CD4-positive, CD25-positive, alpha-beta regulatory T cell (primary cell): ENCODE results near the gene TTC24. TPM values are rescaled to one million over a fixed set of nuclear protein-coding genes. Genes with fewer than 3 reads are reported as not detected.
A peak's percentile ranks its signal among the peaks of the same experiment; 100 is the strongest.
"Not testable (repeated sequence)": the region's sequence is repeated elsewhere in the genome, so short reads cannot be mapped to it uniquely, and the experiment has no call there.

ENCODE experiments used
- ATAC-seq, 2 donors: fragments of 150-1000 bp; cut with Tn5 transposase; one replicate each; pipeline ENCODE4 v1.10.0; 2021; ENCODE audit warnings: low read depth in 2 of 2, moderate number of reproducible peaks in 2 of 2, moderate library complexity in 1 of 2
- DNase-seq, 3 donors: peaks; one replicate each; pipeline versions ENCODE4 v3.0.0 to v3.0.0-alpha.2; 2012 to 2022; ENCODE audit warnings: mixed read lengths in 1 of 3
- H3K27ac ChIP-seq: one replicate; pipeline ENCODE4 v1.7.0; 2013; ENCODE audit warnings: mild to moderate bottlenecking, low read length; ENCODE audit not compliant: insufficient read depth, poor library complexity, severe bottlenecking
- H3K27me3 ChIP-seq: one replicate; pipeline ENCODE4 v1.7.0; 2013; ENCODE audit warnings: low read length; ENCODE audit not compliant: control insufficient read depth, insufficient read depth
- H3K36me3 ChIP-seq: one replicate; pipeline ENCODE4 v1.7.0; 2013; ENCODE audit warnings: mild to moderate bottlenecking, low read length, moderate library complexity; ENCODE audit not compliant: control insufficient read depth, insufficient read depth
- H3K4me1 ChIP-seq: 2 replicates; pipeline ENCODE4 v1.7.0; 2013; ENCODE audit warnings: mild to moderate bottlenecking, low read length; ENCODE audit not compliant: insufficient read depth, control insufficient read depth, poor library complexity, severe bottlenecking
- H3K4me3 ChIP-seq: one replicate; pipeline ENCODE4 v1.7.0; 2013; ENCODE audit warnings: low read depth, mild to moderate bottlenecking, low read length, moderate library complexity
- H3K9me3 ChIP-seq, 2 experiments: 1 replicate in 1 of 2; 2 replicates in 1 of 2; pipeline ENCODE4 v1.7.0; 2013; ENCODE audit warnings: low read length in 2 of 2, mild to moderate bottlenecking in 1 of 2, moderate library complexity in 1 of 2; ENCODE audit not compliant: control insufficient read depth in 2 of 2
- H3K27ac Mint-ChIP-seq, 3 donors: one replicate each; pipeline ENCODE4 v1.8.0; 2020 to 2022; ENCODE audit warnings: mild to moderate bottlenecking in 3 of 3, mixed read lengths in 3 of 3, moderate library complexity in 2 of 3
- H3K27me3 Mint-ChIP-seq: one replicate; pipeline ENCODE4 v1.8.0; 2022; ENCODE audit warnings: mild to moderate bottlenecking, mixed read lengths
- H3K36me3 Mint-ChIP-seq: one replicate; pipeline ENCODE4 v1.8.0; 2020; ENCODE audit warnings: mixed read lengths
- H3K4me1 Mint-ChIP-seq, 4 donors: one replicate each; pipeline ENCODE4 v1.8.0; 2020 to 2022; ENCODE audit warnings: mixed read lengths in 4 of 4, mild to moderate bottlenecking in 1 of 4
- H3K4me3 Mint-ChIP-seq, 4 donors: one replicate each; pipeline ENCODE4 v1.8.0; 2020 to 2022; ENCODE audit warnings: mild to moderate bottlenecking in 4 of 4, mixed read lengths in 4 of 4, moderate library complexity in 3 of 4
- H3K9me3 Mint-ChIP-seq, 7 donors: one replicate each; pipeline ENCODE4 v1.8.0; 2020 to 2022; ENCODE audit warnings: mixed read lengths in 7 of 7, mild to moderate bottlenecking in 3 of 7, moderate library complexity in 2 of 7
- polyA plus RNA-seq, 4 donors: library from polyadenylated mRNA; unstranded; fragments of 300-500 nt; fragmentation: Illumina TruSeq; gene quantifications; one replicate each; pipeline ENCODE4 v1.2.3, GENCODE V29; 2021
- total RNA-seq: library from RNA; stranded (reverse); gene quantifications from one replicate; pipeline ENCODE4 v1.2.3, GENCODE V29; 2022

Gene TTC24
- total and polyA plus RNA-seq, 5 donors from 2014 or later: 0.34 to 2.3 (median 0.50) TPM; not detected in 1

- H3K27ac Mint-ChIP-seq: peak overlapping the region in 1 of 3 donors; percentile 2
- no peak overlapping the region for H3K4me3 ChIP-seq
- H3K27me3 Mint-ChIP-seq: peaks cover 66% of the 10 kb centered on the region
- DNase-seq (peak; percentile 50 to 62 (median 58)), ATAC-seq (peak; percentile 60 to 68)
- H3K4me3 Mint-ChIP-seq: peak overlapping the region; percentile 70 to 90 (median 84)
- H3K4me1 ChIP-seq: peaks cover 20% of the 10 kb centered on the region
- H3K36me3 ChIP-seq: no peaks in the 10 kb centered on the region
- no peak overlapping the region for H3K27ac ChIP-seq
- H3K9me3 ChIP-seq: no peaks in the 10 kb centered on the region
- H3K4me1 Mint-ChIP-seq: peaks cover 3 to 20% (median 6%) of the 10 kb centered on the region in 4 donors
- no peaks in the 10 kb centered on the region for H3K36me3 Mint-ChIP-seq
- peaks cover 20% of the 10 kb centered on the region for H3K27me3 ChIP-seq
- H3K9me3 Mint-ChIP-seq: no peaks in the 10 kb centered on the region
Observed at GRCh38 chr1:156625436-156626078, 46.0 kb downstream of the TTC24 start.

GRCh38 chr1:156626079-156626438, 46.5 kb downstream of the TTC24 start:
- H3K27me3 Mint-ChIP-seq: peaks cover 66% of the 10 kb centered on the region

GRCh38 chr1:156627313-156627880, 47.9 kb downstream of the TTC24 start:
- H3K27ac Mint-ChIP-seq: no peak overlapping the region
- Histone ChIP-seq H3K27ac (no peak overlapping the region), H3K27me3 (peaks cover 25% of the 10 kb centered on the region), H3K36me3 (no peaks in the 10 kb centered on the region), H3K4me1 (peaks cover 20% of the 10 kb centered on the region), H3K9me3 (no peaks in the 10 kb centered on the region), H3K4me3 (no peak overlapping the region)
- H3K9me3 Mint-ChIP-seq: peaks cover 0 to 2% (median 0%) of the 10 kb centered on the region in 7 donors
- ATAC-seq (no peak), DNase-seq (peak in 2 of 3 donors; percentile 30 to 44)
- peaks cover 67% of the 10 kb centered on the region for H3K27me3 Mint-ChIP-seq
- H3K36me3 Mint-ChIP-seq: no peaks in the 10 kb centered on the region
- H3K4me1 Mint-ChIP-seq: peaks cover 3 to 17% (median 6%) of the 10 kb centered on the region in 4 donors
- H3K4me3 Mint-ChIP-seq: no peak overlapping the region

More at GRCh38 chr1:156626079-156626438, 46.5 kb downstream of the TTC24 start:
- DNase-seq (no peak), ATAC-seq (no peak)
- peaks cover 20% of the 10 kb centered on the region for H3K4me1 ChIP-seq
- Mint-ChIP-seq H3K4me1 (peaks cover 3 to 20% (median 6%) of the 10 kb centered on the region in 4 donors), H3K9me3 (peaks cover 0 to 2% (median 0%) of the 10 kb centered on the region in 7 donors), H3K4me3 (peak overlapping the region; percentile 70 to 90 (median 84)), H3K27ac (no peak overlapping the region), H3K36me3 (no peaks in the 10 kb centered on the region)
- H3K9me3 ChIP-seq: no peaks in the 10 kb centered on the region
- peaks cover 22% of the 10 kb centered on the region for H3K27me3 ChIP-seq
- no peak overlapping the region for H3K27ac ChIP-seq
- H3K36me3 ChIP-seq: no peaks in the 10 kb centered on the region
- H3K4me3 ChIP-seq: no peak overlapping the region

GRCh38 chr1:156629823-156630449, 50.4 kb downstream of the TTC24 start:
- Mint-ChIP-seq H3K27ac (no peak overlapping the region), H3K4me1 (peaks cover 3 to 9% (median 6%) of the 10 kb centered on the region in 4 donors), H3K27me3 (peaks cover 79% of the 10 kb centered on the region), H3K9me3 (peaks cover 0 to 2% (median 0%) of the 10 kb centered on the region in 7 donors), H3K4me3 (no peak overlapping the region), H3K36me3 (no peaks in the 10 kb centered on the region)
- peaks cover 9% of the 10 kb centered on the region for H3K4me1 ChIP-seq
- peaks cover 21% of the 10 kb centered on the region for H3K27me3 ChIP-seq
- ATAC-seq (no peak), DNase-seq (no peak)
- H3K9me3 ChIP-seq: no peaks in the 10 kb centered on the region
- H3K4me3 ChIP-seq: no peak overlapping the region
- no peaks in the 10 kb centered on the region for H3K36me3 ChIP-seq
- H3K27ac ChIP-seq: no peak overlapping the region

- H3K27me3 Mint-ChIP-seq: peaks cover 84% of the 10 kb centered on the region
- not testable (repeated sequence) for H3K27ac ChIP-seq, H3K4me3 ChIP-seq, ATAC-seq, DNase-seq, H3K4me3 Mint-ChIP-seq, H3K4me1 Mint-ChIP-seq, H3K9me3 Mint-ChIP-seq, H3K4me1 ChIP-seq, H3K9me3 ChIP-seq, H3K36me3 ChIP-seq, H3K36me3 Mint-ChIP-seq, H3K27ac Mint-ChIP-seq
- H3K27me3 ChIP-seq: peaks cover 20% of the 10 kb centered on the region
Observed at GRCh38 chr1:156631152-156631551, 51.6 kb downstream of the TTC24 start.

- H3K27me3 Mint-ChIP-seq: peaks cover 84% of the 10 kb centered on the region
- H3K4me1 Mint-ChIP-seq: no peaks in the 10 kb centered on the region
- no peak for DNase-seq
- H3K36me3 Mint-ChIP-seq: no peaks in the 10 kb centered on the region
- no peaks in the 10 kb centered on the region for H3K4me1 ChIP-seq
- no peak overlapping the region for H3K27ac Mint-ChIP-seq
- H3K27ac ChIP-seq: no peak overlapping the region
- no peak overlapping the region for H3K4me3 ChIP-seq
- H3K4me3 Mint-ChIP-seq: no peak overlapping the region
- ATAC-seq: no peak
- peaks cover 15% of the 10 kb centered on the region for H3K27me3 ChIP-seq
- no peaks in the 10 kb centered on the region for H3K9me3 ChIP-seq
- H3K9me3 Mint-ChIP-seq: peaks cover 0 to 2% (median 0%) of the 10 kb centered on the region in 7 donors
- no peaks in the 10 kb centered on the region for H3K36me3 ChIP-seq
Observed at GRCh38 chr1:156632355-156632754, 52.8 kb downstream of the TTC24 start.
